K562 (cell line): ENCODE results near the gene ZMYND15. TPM values are rescaled to one million over a fixed set of nuclear protein-coding genes. Genes with fewer than 3 reads are reported as not detected.

ENCODE experiments used
- ARID1B ChIP-seq: fragments of 450-650 bp; IDR thresholded peaks from 2 replicates; pipeline ENCODE4 v1.6.1; 2016; ENCODE audit warnings: antibody characterized with exemption, mild to moderate bottlenecking, inconsistent platforms
- BCLAF1 ChIP-seq, 2 experiments: fragments of 450-650 bp in 1 of 2; IDR thresholded peaks; 2 replicates each; pipeline ENCODE4 v1.6.1; 2011 to 2017; ENCODE audit warnings: low read depth in 2 of 2, antibody characterized with exemption in 1 of 2, borderline replicate concordance in 1 of 2, low read length in 1 of 2, mild to moderate bottlenecking in 1 of 2, mixed read lengths in 1 of 2; ENCODE audit not compliant: control insufficient read depth in 1 of 2
- BRD9 ChIP-seq: fragments of 450-650 bp; IDR thresholded peaks from 2 replicates; pipeline ENCODE4 v1.6.1; 2018; ENCODE audit warnings: low read depth; ENCODE audit not compliant: partially characterized antibody
- CGGBP1 ChIP-seq: fragments of 250-450 bp; sonication (Bioruptor Pico); IDR thresholded peaks from 2 replicates; pipeline ENCODE4 v1.9.0; 2021; ENCODE audit warnings: mild to moderate bottlenecking
- CUX1 ChIP-seq: fragments of 200-800 bp; sonication (Bioruptor generic); IDR thresholded peaks from 2 replicates; pipeline ENCODE4 v1.6.1; 2016; ENCODE audit warnings: missing genetic modification characterization, missing compliant biosample characterization
- DMBX1 ChIP-seq: fragments of 250-450 bp; sonication (Bioruptor Pico); IDR thresholded peaks from 2 replicates; pipeline ENCODE4 v1.8.0; 2022; ENCODE audit warnings: inconsistent platforms, mild to moderate bottlenecking, moderate library complexity, borderline replicate concordance
- KLF16 ChIP-seq: IDR thresholded peaks from 2 replicates; pipeline ENCODE4 v1.6.1; 2016; ENCODE audit warnings: antibody characterized with exemption
- NR2C2 ChIP-seq, 2 experiments: fragments of 200-800 bp in 1 of 2; sonication (Bioruptor generic) in 1 of 2; sonication (generic) in 1 of 2; formaldehyde crosslinking in 1 of 2; IDR thresholded peaks; 2 replicates each; pipeline versions ENCODE4 v1.6.1 to v1.8.0; 2016 to 2022; ENCODE audit warnings: mild to moderate bottlenecking in 1 of 2, missing compliant biosample characterization in 1 of 2, missing genetic modification characterization in 1 of 2, missing genetic modification reagents in 1 of 2
- SIN3B ChIP-seq: fragments of 450-650 bp; IDR thresholded peaks from 2 replicates; pipeline ENCODE4 v1.6.1; 2017; ENCODE audit warnings: low read depth, mild to moderate bottlenecking, moderate library complexity
- SMAD4 ChIP-seq: fragments of 250-450 bp; sonication (Bioruptor Pico); conservative IDR thresholded peaks from 2 replicates; pipeline ENCODE4 v1.8.0; 2021; ENCODE audit warnings: inconsistent platforms, mild to moderate bottlenecking, moderate library complexity
- SP1 ChIP-seq: sonication (generic); formaldehyde crosslinking; IDR thresholded peaks from 2 replicates; pipeline ENCODE4 v1.8.1; 2022; ENCODE audit warnings: mild to moderate bottlenecking, missing genetic modification reagents
- ZBTB8A ChIP-seq: fragments of 450-650 bp; IDR thresholded peaks from 2 replicates; pipeline ENCODE4 v1.6.1; 2018; ENCODE audit warnings: mild to moderate bottlenecking, moderate library complexity; ENCODE audit not compliant: partially characterized antibody
- ZNF143 ChIP-seq: sonication (generic); formaldehyde crosslinking; IDR thresholded peaks from 2 replicates; pipeline ENCODE4 v1.9.0; 2022; ENCODE audit warnings: mild to moderate bottlenecking, missing genetic modification reagents
- ZNF707 ChIP-seq: fragments of 250-450 bp; sonication (Bioruptor Pico); conservative IDR thresholded peaks from 2 replicates; pipeline ENCODE4 v1.8.0; 2022; ENCODE audit warnings: inconsistent platforms, mild to moderate bottlenecking, moderate library complexity
- polyA plus RNA-seq, 8 experiments: library from polyadenylated mRNA; depleted of rRNA in 4 of 8; stranded (reverse) in 5 of 8; unstranded in 3 of 8; fragments of >200 nt; fragmentation: Nextera tagmentation in 2 of 8; fragmentation: Illumina TruSeq in 1 of 8; extraction: Ambion mirVana in 2 of 8; extraction: Trizol in 1 of 8; gene quantifications; 2 replicates each; pipeline versions ENCODE4 v1.2.1 to v1.2.3, GENCODE V29; 2011 to 2014; ENCODE audit warnings: inconsistent platforms in 1 of 8, missing spikeins in 1 of 8
- total RNA-seq, 7 experiments: library from RNA; depleted of rRNA in 6 of 7; stranded (reverse); fragments of >200 nt in 6 of 7; fragmentation: Illumina TruSeq in 2 of 7; extraction: Trizol in 2 of 7; gene quantifications; 2 replicates each; pipeline versions ENCODE4 v1.2.1 to v1.2.3, GENCODE V29; 2011 to 2021; ENCODE audit warnings: low replicate concordance in 1 of 7
- TF ChIP-seq, protein P1 (sequence below): fragments of 450-650 bp; IDR thresholded peaks from 2 replicates; pipeline ENCODE4 v1.7.0; 2016; ENCODE audit warnings: borderline replicate concordance

The ZMYND15 gene
- total and polyA plus RNA-seq, 9 of the 15 experiments (the other 6 are each of a cell fraction or from before 2014, with no cell fraction given) = 0.09 TPM; not detected in 8

GRCh38 chr17:4721203-4722135 lies 18.2 kb upstream of the ZMYND15 start (continued):
- TF ChIP-seq BCLAF1 (IDR thresholded peaks at IDR 0.05; ENCODE audit: borderline replicate concordance in 1 of 2, control insufficient read depth in 1 of 2, low read depth in 2 of 2, low read length in 1 of 2) (no peak), SMAD4 (CRISPR knock-in tag) (peak; percentile 55), CUX1 (CRISPR knock-in tag) (peak; percentile 67; the same call in 1 of the 2 replicates), BRD9 (peak; percentile 45), SIN3B (no peak), ZNF707 (CRISPR knock-in tag) (no peak), KLF16 (peak; percentile 68), ZNF143 (CRISPR knock-in tag) (no peak), NR2C2 (CRISPR knock-in tag; IDR thresholded peaks at IDR 0.05) (0 out of 2 replicates have a peak, but pooled peaks have one; percentile 18), NR2C2 (tag; IDR thresholded peaks at IDR 0.05) (peak; percentile 73), CGGBP1 (CRISPR knock-in tag) (no peak), ZBTB8A (no peak), DMBX1 (peak; percentile 46; the same call in 1 of the 2 replicates), SP1 (no peak), ARID1B (peak; percentile 89)
- TF ChIP-seq, protein P1, sequence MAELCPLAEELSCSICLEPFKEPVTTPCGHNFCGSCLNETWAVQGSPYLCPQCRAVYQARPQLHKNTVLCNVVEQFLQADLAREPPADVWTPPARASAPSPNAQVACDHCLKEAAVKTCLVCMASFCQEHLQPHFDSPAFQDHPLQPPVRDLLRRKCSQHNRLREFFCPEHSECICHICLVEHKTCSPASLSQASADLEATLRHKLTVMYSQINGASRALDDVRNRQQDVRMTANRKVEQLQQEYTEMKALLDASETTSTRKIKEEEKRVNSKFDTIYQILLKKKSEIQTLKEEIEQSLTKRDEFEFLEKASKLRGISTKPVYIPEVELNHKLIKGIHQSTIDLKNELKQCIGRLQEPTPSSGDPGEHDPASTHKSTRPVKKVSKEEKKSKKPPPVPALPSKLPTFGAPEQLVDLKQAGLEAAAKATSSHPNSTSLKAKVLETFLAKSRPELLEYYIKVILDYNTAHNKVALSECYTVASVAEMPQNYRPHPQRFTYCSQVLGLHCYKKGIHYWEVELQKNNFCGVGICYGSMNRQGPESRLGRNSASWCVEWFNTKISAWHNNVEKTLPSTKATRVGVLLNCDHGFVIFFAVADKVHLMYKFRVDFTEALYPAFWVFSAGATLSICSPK = no peak
